Posterior vena cava (tissue), 2 donors: ENCODE results near the gene MYO1E. TPM values are rescaled to one million over a fixed set of nuclear protein-coding genes. Genes with fewer than 3 reads are reported as not detected.

Experiments used
- DNase-seq: peaks from one replicate; pipeline ENCODE4 v3.0.0-alpha.2; 2020; ENCODE audit warnings: low spot score
- intact Hi-C, 2 donors: fragments of 100-400 bp; cut with DNase I; formaldehyde crosslinking; loops; one replicate each; pipeline versions ENCODE4 v1.14.1 to v1.14.2; 2022 to 2023
- total RNA-seq, 2 donors: library from RNA; stranded (reverse); fragmentation: NEBNext Ultra II Directional; extraction: Animal tissue kit (Norgen Biotek cat#: 25700); gene quantifications; one replicate each; pipeline ENCODE4 v1.2.1, GENCODE V29; 2021
- donor health status: DM: yes; HTN: yes; CAD: no.
- donor health status: DM: yes; HTN: yes; CAD: no.

Gene MYO1E
- total RNA-seq, 2 donors from 2014 or later, result 113 to 193 TPM

GRCh38 chr15:59255680-59256336 is 116.9 kb downstream of the MYO1E start:
- no peak for DNase-seq
- intact Hi-C loops, result no loop called here

DNA sequence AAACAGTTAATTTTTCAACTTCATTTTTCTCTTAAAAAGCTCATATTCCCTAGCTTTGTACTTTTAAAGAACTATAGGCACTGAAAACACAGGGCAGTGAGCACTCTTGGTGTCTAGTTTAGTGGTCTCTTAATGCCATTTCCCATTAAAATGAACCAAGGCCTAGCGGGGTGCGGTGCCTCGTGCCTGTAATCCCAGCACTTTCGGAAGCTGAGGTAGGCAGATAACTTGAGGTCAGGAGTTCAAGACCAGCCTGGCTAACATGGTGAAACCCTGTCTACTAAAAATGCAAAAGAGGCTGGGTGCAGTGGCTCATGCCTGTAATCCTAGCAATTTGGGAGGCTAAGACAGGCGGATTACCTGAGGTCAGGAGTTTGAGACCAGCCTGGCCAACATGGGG is 120.5 kb downstream of the MYO1E start:
- no peak for DNase-seq
- intact Hi-C loops, result no loop called here

DNA sequence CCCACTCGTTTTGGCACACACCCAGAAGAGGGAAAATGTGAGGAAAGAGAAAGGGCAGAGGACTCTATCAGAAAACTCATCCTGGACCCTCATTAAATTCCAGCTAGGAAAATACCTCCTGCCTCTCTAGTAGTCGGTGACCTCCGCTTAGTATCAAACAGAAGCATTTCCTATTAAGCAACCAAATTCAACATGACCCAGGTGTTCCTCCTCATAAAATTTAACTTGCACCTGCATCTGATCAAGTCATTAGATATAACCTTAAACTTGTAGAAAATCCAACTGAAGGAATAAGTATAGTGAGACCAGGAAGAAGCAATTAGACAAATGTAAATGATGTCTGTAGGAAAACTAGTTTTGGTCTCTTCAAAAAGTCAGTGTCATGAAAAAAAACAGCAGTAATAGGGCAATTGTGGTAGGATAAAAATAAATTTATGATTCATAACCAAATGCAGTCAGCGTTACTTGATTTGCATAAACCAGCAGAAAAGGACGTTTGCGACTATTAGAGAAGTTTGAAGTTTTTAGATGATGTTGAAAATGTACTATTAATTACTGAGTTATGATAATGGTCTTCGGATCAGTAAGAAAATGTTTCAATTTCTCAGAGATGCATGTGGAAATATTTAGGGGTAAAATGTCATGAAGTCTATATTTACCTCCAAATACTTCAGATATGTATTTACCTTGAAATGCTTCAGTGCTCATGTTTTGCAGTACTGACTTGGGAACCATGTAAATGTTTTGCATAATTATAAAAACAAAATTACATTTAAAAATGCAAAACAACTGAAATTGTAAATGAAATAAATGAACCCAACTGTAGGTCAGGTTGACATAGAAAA is 121.4 kb downstream of the MYO1E start:
- DNase-seq, result no peak
- intact Hi-C loops, result no loop called here

DNA sequence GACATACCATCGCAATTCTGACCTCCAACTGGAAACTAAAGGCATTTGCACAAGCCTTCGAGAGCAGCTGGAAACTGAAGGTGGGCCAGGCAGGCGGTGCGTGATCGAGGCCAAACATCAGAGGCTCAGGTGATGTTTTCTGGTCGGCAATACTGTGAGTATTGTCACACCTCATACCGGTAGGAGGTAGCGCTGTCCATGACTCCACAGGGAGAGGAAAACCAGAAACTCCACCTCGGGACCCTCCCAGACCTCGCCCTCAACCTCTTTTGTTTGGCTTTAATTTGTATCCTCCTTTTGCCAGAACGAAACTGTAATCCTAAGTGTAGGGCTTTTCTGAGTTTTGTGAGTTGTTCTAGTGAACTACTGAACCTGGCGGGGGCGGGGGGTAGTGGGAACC is 122.4 kb downstream of the MYO1E start:
- intact Hi-C loops, result no loop called here
- DNase-seq, result no peak

GRCh38 chr15:59249816-59250215 is 122.9 kb downstream of the MYO1E start:
- DNase-seq, result no peak
- intact Hi-C loops, result no loop called here

DNA sequence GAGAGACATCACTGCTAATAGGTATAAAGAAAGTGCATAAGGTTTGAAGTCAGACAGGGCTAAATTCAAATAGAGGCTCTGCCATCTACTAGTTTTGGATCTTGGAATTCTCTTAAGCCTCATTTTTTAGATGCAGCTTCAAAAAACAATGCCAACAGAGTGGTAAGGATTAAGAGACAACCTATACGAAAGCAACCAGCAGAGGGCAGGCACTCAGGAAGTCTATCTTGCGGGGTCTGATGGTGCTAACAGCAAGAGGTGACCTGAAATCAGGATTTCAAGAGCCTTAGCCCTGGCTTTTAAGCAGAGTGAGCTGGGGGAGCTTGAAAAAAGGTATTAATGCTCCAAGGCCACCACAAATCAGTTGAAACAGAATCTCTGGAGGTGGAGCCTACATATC is 125.3 kb downstream of the MYO1E start:
- intact Hi-C loops, result no loop called here

GRCh38 chr15:59245559-59245958 is 127.1 kb downstream of the MYO1E start:
- no peak for DNase-seq
- intact Hi-C loops, result no loop called here

More for the DNA sequence above, 125.3 kb downstream of the MYO1E start:
- DNase-seq, result no peak

GRCh38 chr15:59244337-59244736 is 128.3 kb downstream of the MYO1E start:
- intact Hi-C loops, result no loop called here
- DNase-seq, result no peak

DNA sequence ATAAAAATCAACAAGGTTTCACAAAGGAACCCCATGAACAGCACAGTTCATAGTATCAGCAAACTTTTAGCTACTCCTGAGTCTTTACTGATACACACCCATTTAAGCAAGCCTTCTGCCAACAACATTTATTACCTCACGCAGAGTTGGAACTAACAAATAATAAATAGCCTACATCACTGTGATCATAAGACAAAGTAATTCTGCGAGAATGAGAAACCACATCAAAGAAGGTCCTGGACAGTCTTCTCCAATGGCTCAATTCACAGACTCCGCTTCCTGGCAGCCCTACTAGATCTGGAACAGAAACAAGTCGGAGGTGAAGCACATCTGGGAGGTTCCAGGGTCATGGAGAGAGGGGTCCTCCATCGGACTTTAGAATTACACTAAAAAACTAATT is 129.0 kb downstream of the MYO1E start:
- intact Hi-C loops, result no loop called here

GRCh38 chr15:59242649-59243048 is 130.0 kb downstream of the MYO1E start:
- intact Hi-C loops, result no loop called here
- DNase-seq, result no peak

More for the DNA sequence above, 129.0 kb downstream of the MYO1E start:
- DNase-seq, result no peak

DNA sequence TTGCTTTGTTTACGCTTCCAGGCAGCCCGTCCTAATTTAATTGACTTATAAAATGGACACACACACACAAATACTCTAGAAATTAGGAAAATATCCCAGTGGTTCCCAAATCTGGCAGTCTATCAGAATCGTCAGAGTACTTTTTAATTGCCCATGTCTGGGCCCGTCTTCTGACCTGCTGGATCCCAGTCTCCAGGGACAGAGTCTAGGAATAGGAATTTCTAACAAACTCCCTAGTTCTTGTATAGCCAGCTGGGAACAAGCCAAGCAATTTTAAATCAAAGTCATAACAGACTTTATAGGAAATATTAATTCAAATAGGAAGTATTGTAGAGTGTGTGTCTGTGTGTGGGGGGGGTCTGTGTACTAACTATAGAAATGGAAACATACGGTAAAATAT is 132.6 kb downstream of the MYO1E start:
- intact Hi-C loops, result no loop called here
- no peak for DNase-seq

DNA sequence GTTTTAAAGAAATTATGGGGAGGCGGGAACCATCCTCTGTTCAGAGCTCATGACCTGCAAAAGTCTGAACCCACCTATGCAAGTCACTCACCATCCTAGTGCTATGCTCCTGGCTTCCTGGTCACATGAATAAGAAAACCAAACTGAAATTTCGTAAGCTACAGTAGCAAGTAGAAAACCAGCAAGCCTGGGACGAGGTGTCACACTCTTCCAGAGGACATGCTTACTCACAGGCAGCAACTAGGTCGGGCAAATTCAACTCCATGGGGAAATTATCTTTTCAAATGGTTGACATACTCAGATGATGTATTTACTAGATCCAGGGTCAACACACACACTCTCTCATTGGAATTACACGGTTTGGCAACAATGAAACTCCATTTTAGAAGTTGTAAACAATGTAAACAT is 134.7 kb downstream of the MYO1E start:
- no peak for DNase-seq
- intact Hi-C loops, result no loop called here

GRCh38 chr15:59237119-59237855 is 135.4 kb downstream of the MYO1E start:
- no peak for DNase-seq
- intact Hi-C loops, result no loop called here

- intact Hi-C loops, result no loop called here
- DNase-seq, result no peak
Measured at GRCh38 chr15:59236394-59236793, 136.3 kb downstream of the MYO1E start.

- DNase-seq, result no peak
- intact Hi-C loops, result loop anchor here in 1 of 2 donors (2.0 to 5.0 kb wide), 2 partner anchors 22 to 295 kb away; no protein-coding TSS in a partner anchor
Measured at GRCh38 chr15:59232476-59232875, 140.2 kb downstream of the MYO1E start.

DNA sequence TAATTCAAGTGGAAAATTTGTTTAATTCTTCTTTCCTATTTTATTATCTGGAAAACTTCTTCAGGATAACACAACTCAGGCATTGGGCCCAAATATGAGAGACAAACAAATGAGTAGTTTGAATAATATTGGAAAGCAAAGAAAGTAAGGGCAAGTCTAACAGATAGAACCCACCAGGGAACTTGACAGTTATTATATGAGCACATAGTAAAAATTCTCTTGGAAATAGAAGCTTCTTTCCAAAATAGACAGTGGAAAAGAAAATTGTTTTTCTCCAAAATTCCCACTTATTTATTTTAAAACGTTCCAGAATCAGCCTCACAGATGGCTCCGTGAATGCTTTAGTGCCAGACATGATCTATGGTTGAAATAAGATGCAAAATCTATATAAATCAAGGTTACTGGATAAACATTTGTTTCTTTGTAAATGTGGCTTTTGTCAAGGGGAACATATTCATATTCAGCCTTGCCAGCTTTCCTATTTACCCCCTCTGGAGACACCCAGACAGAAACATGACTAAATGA is 142.1 kb downstream of the MYO1E start:
- no peak for DNase-seq
- intact Hi-C loops, result loop anchor here in 1 of 2 donors (5.0 kb wide), 1 partner anchor 293 kb away; no protein-coding TSS in a partner anchor

- no peak for DNase-seq
- intact Hi-C loops, result loop anchor here in 1 of 2 donors (10.0 kb wide), 1 partner anchor 55 kb away; no protein-coding TSS in a partner anchor
Measured at GRCh38 chr15:59229453-59229852, 143.2 kb downstream of the MYO1E start.

DNA sequence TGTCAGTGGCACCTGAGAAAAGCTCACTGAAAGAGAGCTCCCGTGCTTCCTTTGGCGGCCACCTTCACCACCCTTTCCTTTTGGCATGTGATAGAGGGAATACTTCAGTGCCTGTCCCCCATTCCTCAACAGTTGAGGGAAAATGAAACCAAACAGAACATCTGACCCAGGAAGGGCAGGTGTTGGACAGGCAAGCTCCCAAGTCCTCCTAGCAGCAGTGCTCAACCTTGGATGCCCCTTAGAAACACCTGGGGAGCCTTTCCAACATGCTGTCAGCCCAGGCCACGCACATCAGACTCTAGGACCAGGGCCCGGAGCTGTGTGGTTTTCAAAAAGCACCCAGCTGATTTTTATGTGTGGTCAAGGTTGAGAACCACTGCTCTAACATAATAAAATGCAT is 143.7 kb downstream of the MYO1E start:
- DNase-seq, result no peak
- intact Hi-C loops, result loop anchor here in 1 of 2 donors (10.0 kb wide), 1 partner anchor 54 kb away; no protein-coding TSS in a partner anchor

GRCh38 chr15:59227021-59227420 is 145.7 kb downstream of the MYO1E start:
- intact Hi-C loops, result loop anchor here in 1 of 2 donors (10.0 kb wide), 1 partner anchor 52 kb away; no protein-coding TSS in a partner anchor
- DNase-seq, result no peak
